Measurements from ENCODE around the gene TKTL1.

The TKTL1 gene

DNA sequence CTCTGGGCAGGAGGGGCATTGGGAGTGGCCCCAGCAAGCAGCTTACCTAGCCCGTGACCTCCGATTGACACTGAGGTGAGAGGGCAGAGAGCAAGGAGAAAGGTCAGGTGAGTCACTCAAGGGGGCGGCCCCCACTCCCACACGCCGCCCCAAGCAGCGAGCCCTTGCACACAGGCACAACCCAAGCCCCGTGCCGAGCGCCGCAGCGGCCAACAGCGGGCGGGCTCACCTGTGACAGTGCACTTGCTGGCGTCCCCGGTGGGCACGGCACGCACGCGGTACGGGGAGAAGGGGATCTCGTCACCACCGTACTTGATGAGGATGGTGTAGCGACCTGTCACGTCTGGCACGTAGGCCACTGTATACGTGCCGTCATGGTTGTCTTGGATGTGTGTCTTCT is 61.6 kb downstream of the TKTL1 start:
- DNase-seq (ENCODE audit: insufficient read length, low spot score) (no peak), FAIRE-seq (no peak)
- no peak for TF ChIP-seq POLR2A (IDR thresholded peaks at IDR 0.05; ENCODE audit: low read depth, low read length)

DNA sequence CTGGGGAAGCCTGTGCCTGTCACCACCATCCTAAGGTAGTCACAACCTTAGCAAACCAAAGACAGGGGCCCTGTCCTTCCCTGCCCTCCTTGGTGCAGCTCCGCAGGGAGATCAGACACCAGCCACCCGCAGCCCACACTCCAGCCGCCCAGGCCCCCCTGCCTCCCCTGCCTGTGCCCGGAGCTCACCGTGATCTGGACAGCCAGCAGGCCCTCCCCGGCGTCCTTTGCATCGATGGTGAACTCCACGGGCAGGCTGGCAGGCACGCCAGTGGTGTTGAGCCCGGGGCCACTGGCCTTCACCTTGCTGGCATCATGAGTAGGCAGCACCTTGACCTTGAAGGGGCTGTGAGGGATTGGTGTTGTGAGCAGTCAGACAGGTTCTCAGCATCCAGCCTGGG is 62.4 kb downstream of the TKTL1 start:
- no peak for FAIRE-seq
- DNase-seq (ENCODE audit: insufficient read length, low spot score): no peak
- TF ChIP-seq POLR2A (IDR thresholded peaks at IDR 0.05; ENCODE audit: low read depth, low read length): no peak

DNA sequence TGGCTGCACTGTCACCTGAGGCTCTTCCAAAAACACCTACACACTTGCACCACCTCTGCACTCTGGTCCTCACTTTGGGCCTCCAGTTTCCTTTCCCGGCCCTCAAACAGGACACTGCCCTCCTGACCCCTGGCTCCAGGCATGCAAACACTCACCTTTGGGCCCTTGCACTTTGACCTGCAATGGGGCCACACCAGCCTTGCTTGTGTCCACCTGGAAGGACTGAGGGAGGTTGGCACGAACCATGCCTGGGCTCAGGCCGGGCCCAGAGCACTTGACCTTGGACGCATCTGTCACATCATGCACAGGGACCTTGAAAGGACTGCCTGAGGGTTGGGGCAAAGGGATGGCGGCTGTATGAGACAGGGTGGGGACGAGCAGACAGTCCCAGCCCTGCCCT is 63.2 kb downstream of the TKTL1 start:
- FAIRE-seq (no peak), DNase-seq (ENCODE audit: insufficient read length, low spot score) (no peak)
- no peak for TF ChIP-seq POLR2A (IDR thresholded peaks at IDR 0.05; ENCODE audit: low read depth, low read length)

DNA sequence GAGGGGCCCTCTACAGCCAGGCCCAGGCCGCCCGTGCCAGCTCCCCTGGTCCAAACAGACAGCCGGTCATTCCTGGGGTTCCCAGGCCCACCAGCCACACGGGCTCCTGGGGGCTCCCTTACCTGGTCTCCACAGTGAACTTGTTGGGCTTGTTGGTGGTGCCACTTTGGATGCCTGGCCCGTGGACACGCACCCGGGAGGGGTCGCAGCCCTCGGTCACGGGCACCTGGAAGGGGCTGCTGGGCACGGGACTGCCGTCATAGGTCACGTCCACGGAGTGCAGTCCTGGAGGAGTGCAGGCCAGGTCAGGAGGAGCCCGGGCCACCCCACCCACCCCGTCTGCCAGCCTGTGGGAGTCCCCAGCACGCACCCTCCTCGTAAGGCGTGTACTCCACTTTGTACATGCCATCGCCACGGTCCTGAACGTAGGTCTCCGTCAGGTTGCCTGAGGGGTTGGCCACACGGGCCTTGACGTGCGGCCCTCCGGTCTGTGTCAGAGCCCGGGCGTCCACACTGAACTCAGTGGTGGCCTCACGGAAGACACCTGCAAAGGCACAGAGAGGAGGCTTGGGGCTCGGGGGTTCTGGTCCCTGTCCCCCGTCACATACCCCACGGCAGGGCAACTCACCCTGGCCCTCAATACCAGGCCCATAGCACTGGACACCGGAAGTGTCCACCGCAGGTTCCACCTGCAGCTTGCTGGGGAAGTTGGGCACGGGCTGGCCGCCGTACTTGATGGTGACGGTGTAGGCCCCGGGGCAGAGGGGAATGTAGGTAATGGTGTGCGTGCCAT is 64.0 kb downstream of the TKTL1 start:
- FAIRE-seq: no peak
- DNase-seq (ENCODE audit: insufficient read length, low spot score): no peak
- no peak for TF ChIP-seq POLR2A (IDR thresholded peaks at IDR 0.05; ENCODE audit: low read depth, low read length)

DNA sequence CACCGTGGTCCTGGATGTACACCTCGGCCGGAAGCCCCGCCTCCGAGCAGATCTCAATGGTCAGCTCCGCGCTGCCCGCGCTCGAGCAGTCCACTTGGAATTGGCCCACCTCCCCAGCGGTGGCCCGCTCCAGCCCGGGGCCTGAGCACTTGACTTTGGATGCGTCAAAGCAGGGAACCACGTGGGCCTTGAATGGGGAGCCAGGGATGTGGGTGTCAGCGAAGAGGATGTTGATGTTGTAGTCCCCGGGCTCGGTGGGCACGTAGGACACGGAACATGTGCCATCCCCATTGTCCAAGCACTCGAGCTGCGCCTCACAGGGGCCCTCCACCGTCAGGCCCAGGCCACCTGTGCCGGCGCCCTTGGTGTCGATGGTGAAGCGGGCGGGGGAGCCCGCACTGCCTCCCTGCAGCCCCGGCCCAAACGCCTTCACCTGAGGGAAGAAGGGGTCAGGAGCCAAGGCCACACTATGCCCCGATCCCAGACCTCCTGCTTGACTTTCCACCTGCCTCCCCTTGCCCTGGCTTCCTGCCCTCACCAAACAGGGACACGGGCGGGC is 64.6 kb downstream of the TKTL1 start:
- no peak for DNase-seq (ENCODE audit: insufficient read length, low spot score)
- no peak for FAIRE-seq
- TF ChIP-seq POLR2A (IDR thresholded peaks at IDR 0.05; ENCODE audit: low read depth, low read length): no peak

DNA sequence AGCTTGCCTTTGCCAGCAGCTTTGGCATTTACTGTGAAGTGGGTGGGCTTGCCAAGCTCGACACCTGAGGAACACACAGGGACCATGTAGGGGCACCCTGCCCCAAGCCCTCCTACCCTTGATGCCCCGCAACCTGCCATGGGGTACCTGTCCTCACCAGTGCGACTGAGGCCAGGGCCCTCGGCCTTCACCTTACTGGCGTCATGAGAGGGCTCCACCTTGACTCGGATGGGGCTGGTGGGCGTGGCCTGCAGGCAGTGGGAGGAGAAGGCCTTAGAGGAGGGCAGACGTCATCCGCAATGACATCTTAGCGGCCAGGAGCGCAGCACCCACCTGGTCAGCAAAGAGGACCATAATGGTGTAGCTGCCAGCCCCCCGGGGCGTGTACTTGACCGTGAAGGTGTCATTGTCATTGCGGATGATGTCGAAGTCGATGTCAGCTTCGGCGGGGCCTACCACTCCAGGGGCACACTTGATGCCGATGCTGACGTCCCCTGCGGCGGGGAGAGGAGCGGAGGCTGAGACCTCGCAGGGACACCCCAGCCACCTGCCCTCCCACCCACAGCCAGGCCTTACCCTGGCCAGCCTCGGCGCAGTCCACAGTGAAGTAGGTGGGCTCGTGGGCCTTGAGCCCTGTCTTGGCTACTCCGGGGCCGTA is 66.6 kb downstream of the TKTL1 start:
- no peak for DNase-seq (ENCODE audit: insufficient read length, low spot score)
- no peak for FAIRE-seq
- TF ChIP-seq POLR2A (IDR thresholded peaks at IDR 0.05; ENCODE audit: low read depth, low read length): no peak

DNA sequence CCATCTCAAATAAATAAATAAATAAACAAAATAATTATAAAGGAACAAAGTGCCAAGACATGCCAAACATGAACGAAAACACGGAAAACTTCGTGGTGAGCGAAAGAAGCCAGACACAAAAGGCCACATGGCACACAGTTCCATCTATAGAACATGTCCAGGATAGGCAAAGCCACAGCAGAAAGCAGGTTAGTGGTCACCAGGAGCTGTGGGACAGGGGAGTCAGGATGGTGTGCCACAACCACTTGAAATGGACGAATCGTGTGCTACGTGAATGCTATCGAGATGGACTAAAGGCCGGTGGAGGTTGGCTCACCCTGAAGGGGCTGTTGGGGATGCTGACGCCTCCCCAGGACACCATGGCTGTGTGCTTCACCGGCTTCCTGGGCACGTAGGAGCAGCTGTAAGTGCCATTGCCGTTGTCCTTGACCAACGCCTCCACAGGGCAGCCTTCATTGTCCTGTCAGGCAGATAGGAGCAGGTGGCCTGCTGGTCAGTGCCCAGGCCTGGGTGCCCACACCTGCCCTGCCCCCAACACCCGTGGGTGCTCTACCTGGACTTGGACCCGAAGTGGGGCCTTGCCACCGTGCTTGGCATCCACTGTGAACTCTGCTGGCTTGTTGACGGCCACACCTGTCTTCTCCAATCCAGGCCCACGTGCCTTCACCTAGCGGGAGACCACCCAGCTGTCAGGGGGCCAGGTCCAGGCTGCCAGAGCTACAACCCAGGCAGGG is 68.3 kb downstream of the TKTL1 start:
- DNase-seq (ENCODE audit: insufficient read length, low spot score) (no peak), FAIRE-seq (no peak)
- TF ChIP-seq POLR2A (IDR thresholded peaks at IDR 0.05; ENCODE audit: low read depth, low read length): no peak

DNA sequence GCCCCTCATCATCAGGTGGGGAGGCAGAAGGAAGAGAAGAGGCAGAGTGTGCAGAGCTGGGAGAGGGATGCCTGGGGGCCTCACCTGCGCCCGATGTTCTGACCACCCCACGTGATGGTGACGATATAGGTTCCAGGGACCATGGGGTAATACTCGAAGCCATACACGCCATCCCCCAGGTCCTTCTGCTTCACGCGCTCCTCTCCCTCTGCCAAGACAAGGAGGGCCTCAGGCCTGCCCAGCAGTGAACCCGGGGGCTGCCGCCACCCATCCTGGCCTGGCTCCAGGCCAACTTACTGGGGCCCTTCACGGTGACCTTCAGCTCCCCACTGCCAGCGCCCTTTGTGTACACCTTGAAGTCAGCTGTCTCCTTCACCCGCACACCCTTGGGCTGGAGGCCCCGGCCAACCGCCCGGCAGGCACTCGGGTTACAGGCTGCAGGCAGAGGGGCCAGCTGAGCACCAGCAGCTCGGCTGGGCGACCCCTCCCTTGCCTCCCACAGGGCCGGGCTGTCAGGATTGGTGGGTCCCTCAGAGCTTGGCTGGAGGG is 69.5 kb downstream of the TKTL1 start:
- TF ChIP-seq POLR2A (IDR thresholded peaks at IDR 0.05; ENCODE audit: low read depth, low read length): no peak
- FAIRE-seq (no peak), DNase-seq (ENCODE audit: insufficient read length, low spot score) (no peak)

DNA sequence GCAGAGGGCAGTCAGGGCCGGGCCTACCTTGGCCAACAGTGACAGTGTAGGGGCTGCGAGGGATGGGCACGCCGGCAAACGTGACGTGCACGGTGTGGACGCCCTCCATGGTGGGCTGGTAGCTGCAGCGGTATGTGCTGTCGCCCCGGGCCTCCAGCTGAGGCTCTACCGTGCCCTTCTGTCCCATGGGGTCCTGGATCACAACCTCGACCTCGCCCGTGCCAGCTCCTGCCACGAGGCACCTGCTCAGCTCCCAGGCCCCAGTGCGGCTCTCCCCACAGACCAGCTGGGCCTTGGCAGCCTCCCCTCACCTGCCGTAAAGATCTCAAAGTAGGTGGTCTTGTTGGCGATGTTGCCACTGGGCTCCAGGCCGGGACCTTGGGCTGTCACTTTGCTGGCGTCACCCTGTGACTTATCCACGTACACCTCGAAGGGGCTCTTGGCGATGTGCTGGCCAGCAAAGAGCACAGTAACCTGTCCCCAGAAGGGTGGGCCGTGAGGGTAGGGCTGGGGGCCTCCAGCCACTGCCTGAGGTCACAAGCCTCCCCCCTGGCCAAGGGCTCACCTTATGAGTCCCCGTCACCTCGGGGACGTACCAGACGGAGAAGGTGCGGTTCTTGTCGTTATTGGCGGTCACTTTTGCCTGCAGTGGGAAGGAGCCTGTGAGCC is 70.5 kb downstream of the TKTL1 start:
- TF ChIP-seq POLR2A (IDR thresholded peaks at IDR 0.05; ENCODE audit: low read depth, low read length): no peak
- no peak for FAIRE-seq
- DNase-seq (ENCODE audit: insufficient read length, low spot score): no peak

DNA sequence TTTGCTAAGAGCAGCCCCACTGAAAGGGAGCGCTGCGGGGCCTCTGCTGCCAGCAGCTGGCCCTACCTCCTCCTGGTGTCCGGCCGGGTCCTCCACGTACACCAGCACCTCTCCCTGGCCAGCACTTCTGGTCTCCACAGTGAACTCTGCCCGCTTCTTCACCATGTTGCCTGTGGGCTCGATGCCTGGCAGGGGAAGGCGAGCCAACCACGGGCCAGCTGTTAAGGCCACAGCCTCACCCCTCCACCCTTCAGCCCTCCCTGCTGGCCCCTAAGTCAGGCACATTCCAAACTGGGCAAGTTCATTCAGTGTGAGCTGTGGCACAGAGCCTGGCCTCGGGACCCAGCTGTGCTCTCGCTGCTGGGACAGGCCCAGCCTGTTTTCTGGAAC is 71.1 kb downstream of the TKTL1 start:
- DNase-seq (ENCODE audit: insufficient read length, low spot score) (no peak), FAIRE-seq (no peak)
- TF ChIP-seq POLR2A (IDR thresholded peaks at IDR 0.05; ENCODE audit: low read depth, low read length): no peak

DNA sequence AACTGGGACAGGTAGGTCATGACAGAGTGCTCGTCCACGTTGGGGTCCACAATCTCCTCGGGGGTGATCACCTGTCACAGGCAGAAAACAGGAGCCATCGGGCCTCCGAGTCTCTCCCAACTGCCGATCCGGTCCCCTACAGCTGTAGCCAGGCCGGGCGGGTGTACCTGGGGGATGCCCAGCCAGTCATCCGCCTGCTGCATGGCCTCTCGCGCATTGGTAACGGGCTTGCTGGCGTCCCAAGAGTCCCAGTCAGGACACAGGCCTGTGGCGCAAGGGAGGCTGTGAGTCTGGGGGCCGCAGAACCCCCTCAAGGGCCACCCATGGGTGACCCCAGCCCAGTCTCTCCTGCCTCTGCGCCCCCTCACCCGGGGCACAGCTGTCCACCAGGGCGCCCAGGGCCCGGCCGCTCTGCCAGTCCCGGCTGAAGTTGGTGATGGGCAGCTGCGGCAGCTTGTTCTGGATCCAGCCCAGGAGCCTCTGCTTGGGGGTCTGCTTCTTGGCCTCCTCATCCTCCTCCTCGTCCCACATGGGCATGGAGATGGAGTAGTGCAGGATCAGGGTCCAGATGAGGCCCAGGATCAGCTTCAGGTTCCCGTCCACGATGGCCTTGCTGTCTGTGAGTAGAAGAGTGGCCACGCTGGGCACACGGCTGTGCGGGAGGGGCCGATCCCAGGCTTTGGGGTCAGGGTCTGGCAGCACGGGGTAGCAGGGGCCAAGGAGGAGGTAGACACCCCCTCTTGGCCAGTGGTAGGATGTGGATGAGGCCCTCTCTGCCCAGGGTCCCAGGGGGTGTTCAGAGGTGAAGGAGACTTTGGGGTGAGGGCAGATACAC is 72.1 kb downstream of the TKTL1 start:
- FAIRE-seq: no peak
- no peak for DNase-seq (ENCODE audit: insufficient read length, low spot score)

DNA sequence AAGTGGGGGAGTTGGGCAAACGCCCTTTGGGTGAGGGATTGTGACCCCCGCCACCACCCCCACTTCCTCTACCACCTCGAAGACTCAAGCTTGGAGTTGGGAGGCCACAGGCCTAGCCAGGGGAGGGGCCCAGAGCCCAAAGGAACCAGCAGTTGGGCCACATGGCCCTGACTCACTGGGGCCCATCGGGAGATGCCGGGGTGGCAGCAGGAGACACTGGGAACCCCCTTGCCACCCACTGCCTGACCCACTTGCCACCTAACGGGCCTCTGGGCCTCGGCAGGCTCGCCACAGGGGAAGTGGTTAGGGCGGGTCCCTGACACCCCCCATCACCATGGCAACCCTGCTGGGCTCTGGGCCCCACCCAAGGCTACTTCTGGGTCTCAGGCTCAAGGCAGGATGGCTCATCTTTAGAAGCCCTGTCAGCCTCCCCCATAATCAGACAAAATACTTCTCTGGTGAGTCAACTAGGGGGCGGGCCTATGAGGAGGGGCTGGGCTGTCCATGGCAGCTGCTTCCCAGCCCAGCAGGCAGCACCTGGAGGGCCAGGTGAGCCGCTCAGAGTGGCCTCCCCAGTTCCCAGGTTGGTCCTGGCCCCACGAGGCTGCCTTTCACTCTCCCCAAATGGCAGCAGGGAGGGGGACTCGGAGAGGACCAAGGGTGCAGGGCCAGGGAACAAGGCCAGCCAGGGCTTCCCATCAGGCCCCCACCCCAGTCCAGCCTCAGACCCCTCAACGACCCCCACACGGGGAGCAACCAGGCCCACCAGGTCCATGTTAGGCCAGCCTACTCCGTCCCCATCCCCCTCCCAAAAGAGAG is 73.2 kb downstream of the TKTL1 start:
- FAIRE-seq (peak; percentile 23), DNase-seq (ENCODE audit: insufficient read length, low spot score) (peak; percentile 78)
- TF ChIP-seq POLR2A (IDR thresholded peaks at IDR 0.05; ENCODE audit: low read depth, low read length): peak; percentile 39; the same call in 1 of the 2 replicates

More for the DNA sequence above, 72.1 kb downstream of the TKTL1 start:
- TF ChIP-seq POLR2A (IDR thresholded peaks at IDR 0.05; ENCODE audit: low read depth, low read length): no peak
